ENCODE data around the gene CPM.
"Not testable (repeated sequence)": the region's sequence is repeated elsewhere in the genome, so short reads cannot be mapped to it uniquely, and the experiment has no call there.

CPM gene

GRCh38 chr12:68803948-68804656 lies 128.9 kb downstream of the CPM start:
- DNase-seq = no peak

- DNase-seq = not testable (repeated sequence)
Measured at GRCh38 chr12:68802911-68803651, 129.9 kb downstream of the CPM start.

GRCh38 chr12:68802372-68802745 lies 130.6 kb downstream of the CPM start:
- DNase-seq = not testable (repeated sequence)
